ENCODE measurements around the gene NTF3.

The NTF3 gene

DNA sequence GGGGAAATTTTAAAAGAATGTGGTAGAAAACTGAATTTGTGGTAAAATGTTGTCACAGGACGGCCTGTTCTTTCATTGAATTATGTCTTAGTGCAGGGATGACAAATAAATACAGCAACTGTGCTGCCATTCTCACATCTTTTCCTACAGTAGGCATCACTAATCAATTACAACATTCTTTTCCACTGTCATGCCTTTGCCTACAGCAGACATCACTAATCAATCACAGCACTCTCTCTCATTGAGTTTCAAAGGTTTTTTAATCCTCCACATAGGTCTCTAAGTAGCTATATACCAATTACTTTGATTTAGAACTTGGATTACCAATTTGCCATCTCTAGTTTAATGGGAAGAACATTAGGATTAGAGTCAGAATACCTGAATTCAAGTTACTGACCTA is 30.1 kb downstream of the NTF3 start:
- Histone ChIP-seq H3K4me2 (ENCODE audit: low read length) (no peak overlapping the region), H3K4me3 (ENCODE audit: low read length) (no peak overlapping the region), H3K9me3 (ENCODE audit: insufficient read depth, low read length) (no peaks in the 10 kb centered on the region), H3K79me2 (ENCODE audit: low read length) (no peaks in the 10 kb centered on the region), H4K20me1 (ENCODE audit: insufficient read depth, low read length) (no peaks in the 10 kb centered on the region), H3K27ac (ENCODE audit: low read length) (no peak overlapping the region), H3K9ac (ENCODE audit: low read length) (no peak overlapping the region), H3K4me1 (ENCODE audit: low read length) (no peaks in the 10 kb centered on the region), H3K36me3 (replicated peaks; ENCODE audit: low read depth, low read length) (no peaks in the 10 kb centered on the region), H2AFZ (ENCODE audit: low read depth, low read length) (no peak overlapping the region), H3K27me3 (ENCODE audit: low read depth, low read length) (peaks cover 20% of the 10 kb centered on the region)
- TF ChIP-seq EZH2phosphoT487 (IDR thresholded peaks at IDR 0.05; ENCODE audit: low read depth): no peak
- TF ChIP-seq, protein P1, sequence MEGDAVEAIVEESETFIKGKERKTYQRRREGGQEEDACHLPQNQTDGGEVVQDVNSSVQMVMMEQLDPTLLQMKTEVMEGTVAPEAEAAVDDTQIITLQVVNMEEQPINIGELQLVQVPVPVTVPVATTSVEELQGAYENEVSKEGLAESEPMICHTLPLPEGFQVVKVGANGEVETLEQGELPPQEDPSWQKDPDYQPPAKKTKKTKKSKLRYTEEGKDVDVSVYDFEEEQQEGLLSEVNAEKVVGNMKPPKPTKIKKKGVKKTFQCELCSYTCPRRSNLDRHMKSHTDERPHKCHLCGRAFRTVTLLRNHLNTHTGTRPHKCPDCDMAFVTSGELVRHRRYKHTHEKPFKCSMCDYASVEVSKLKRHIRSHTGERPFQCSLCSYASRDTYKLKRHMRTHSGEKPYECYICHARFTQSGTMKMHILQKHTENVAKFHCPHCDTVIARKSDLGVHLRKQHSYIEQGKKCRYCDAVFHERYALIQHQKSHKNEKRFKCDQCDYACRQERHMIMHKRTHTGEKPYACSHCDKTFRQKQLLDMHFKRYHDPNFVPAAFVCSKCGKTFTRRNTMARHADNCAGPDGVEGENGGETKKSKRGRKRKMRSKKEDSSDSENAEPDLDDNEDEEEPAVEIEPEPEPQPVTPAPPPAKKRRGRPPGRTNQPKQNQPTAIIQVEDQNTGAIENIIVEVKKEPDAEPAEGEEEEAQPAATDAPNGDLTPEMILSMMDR (IDR thresholded peaks at IDR 0.05; ENCODE audit: low read depth, low read length): no peak

DNA sequence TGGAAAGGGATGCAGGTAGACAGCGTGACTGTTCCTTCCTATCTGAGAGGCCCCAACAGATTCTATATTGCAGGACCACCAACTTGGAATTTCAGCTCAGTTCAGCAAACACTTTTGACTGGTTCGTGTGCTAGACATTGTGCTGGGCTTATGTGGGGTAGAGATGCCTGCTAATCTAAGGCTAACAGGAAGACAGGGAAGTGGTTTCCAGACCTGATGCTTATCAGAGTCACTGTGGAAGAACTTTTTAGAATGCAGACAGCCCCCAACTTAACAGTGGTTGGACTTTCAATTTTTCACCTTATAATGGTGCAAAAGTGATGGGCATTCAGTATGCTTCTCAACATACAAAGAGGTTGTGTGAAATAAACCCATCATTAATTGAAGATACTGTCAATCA is 32.2 kb downstream of the NTF3 start:
- Histone ChIP-seq H3K9me3 (ENCODE audit: insufficient read depth, low read length) (no peaks in the 10 kb centered on the region), H3K27ac (ENCODE audit: low read length) (no peak overlapping the region)
- no peak for TF ChIP-seq EZH2phosphoT487 (IDR thresholded peaks at IDR 0.05; ENCODE audit: low read depth)
- TF ChIP-seq, protein P1 (IDR thresholded peaks at IDR 0.05; ENCODE audit: low read depth, low read length): no peak

DNA sequence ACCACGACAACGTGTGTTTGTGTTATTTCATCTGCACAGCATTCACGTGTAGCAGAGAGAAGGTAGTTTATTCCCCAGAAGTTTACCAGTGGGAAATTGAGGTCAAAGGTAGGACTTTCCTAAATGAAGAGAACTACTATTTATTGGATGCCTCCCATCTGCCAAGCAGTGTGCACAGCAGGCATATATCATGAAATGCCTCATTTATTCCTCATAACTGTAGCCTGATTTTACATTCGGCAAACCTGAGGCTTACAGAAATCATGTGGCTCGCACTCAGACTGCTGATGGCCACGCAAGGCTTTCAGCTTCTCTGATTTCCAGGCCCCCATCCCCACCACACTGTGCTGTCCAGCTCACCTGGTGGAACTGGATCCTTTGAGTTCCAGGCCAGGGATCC is 33.5 kb downstream of the NTF3 start:
- Histone ChIP-seq H2AFZ (ENCODE audit: low read depth, low read length) (no peak overlapping the region), H3K9ac (ENCODE audit: low read length) (no peak overlapping the region), H3K4me1 (ENCODE audit: low read length) (no peaks in the 10 kb centered on the region), H3K27me3 (ENCODE audit: low read depth, low read length) (peaks cover 31% of the 10 kb centered on the region), H3K9me3 (ENCODE audit: insufficient read depth, low read length) (no peaks in the 10 kb centered on the region), H4K20me1 (ENCODE audit: insufficient read depth, low read length) (no peaks in the 10 kb centered on the region), H3K79me2 (ENCODE audit: low read length) (no peaks in the 10 kb centered on the region), H3K36me3 (replicated peaks; ENCODE audit: low read depth, low read length) (no peaks in the 10 kb centered on the region), H3K4me2 (ENCODE audit: low read length) (no peak overlapping the region), H3K27ac (ENCODE audit: low read length) (no peak overlapping the region), H3K4me3 (ENCODE audit: low read length) (no peak overlapping the region)
- no peak for TF ChIP-seq EZH2phosphoT487 (IDR thresholded peaks at IDR 0.05; ENCODE audit: low read depth)
- TF ChIP-seq, protein P1 (IDR thresholded peaks at IDR 0.05; ENCODE audit: low read depth, low read length): no peak

More for the DNA sequence above, 32.2 kb downstream of the NTF3 start:
- H3K36me3 ChIP-seq (replicated peaks; ENCODE audit: low read depth, low read length): no peaks in the 10 kb centered on the region
- no peak overlapping the region for H3K9ac ChIP-seq (ENCODE audit: low read length)
- H3K27me3 ChIP-seq (ENCODE audit: low read depth, low read length): peaks cover 31% of the 10 kb centered on the region
- no peaks in the 10 kb centered on the region for H4K20me1 ChIP-seq (ENCODE audit: insufficient read depth, low read length)
- no peaks in the 10 kb centered on the region for H3K79me2 ChIP-seq (ENCODE audit: low read length)
- H2AFZ ChIP-seq (ENCODE audit: low read depth, low read length): no peak overlapping the region
- no peak overlapping the region for H3K4me3 ChIP-seq (ENCODE audit: low read length)
- H3K4me1 ChIP-seq (ENCODE audit: low read length): no peaks in the 10 kb centered on the region
- no peak overlapping the region for H3K4me2 ChIP-seq (ENCODE audit: low read length)

DNA sequence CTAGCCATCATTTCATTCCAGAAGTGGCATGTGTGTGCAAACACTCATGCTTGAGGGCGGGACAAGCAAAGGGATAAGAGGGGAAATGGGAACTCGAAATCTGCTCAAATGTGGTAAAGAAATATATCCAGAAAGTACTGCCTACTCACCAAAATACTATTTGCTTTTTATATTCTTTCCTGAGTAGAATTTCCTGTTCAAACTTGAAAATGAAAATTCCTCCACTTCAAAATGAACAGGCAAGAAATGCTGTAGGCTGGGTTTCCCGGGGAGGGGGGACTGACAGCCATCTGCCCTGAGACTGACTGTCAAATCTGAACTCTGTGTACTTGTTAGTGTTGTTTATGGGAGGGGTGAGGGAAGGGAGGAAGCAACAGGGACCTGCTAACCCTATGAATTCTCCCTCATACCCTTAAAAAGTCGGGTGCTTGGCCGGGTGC is 34.6 kb downstream of the NTF3 start:
- Histone ChIP-seq H2AFZ (ENCODE audit: low read depth, low read length) (no peak overlapping the region), H3K4me2 (ENCODE audit: low read length) (no peak overlapping the region), H3K27ac (ENCODE audit: low read length) (no peak overlapping the region), H3K9ac (ENCODE audit: low read length) (no peak overlapping the region), H3K4me1 (ENCODE audit: low read length) (no peaks in the 10 kb centered on the region), H3K79me2 (ENCODE audit: low read length) (no peaks in the 10 kb centered on the region), H4K20me1 (ENCODE audit: insufficient read depth, low read length) (no peaks in the 10 kb centered on the region), H3K4me3 (ENCODE audit: low read length) (no peak overlapping the region), H3K9me3 (ENCODE audit: insufficient read depth, low read length) (no peaks in the 10 kb centered on the region), H3K36me3 (replicated peaks; ENCODE audit: low read depth, low read length) (no peaks in the 10 kb centered on the region), H3K27me3 (ENCODE audit: low read depth, low read length) (peaks cover 40% of the 10 kb centered on the region)
- no peak for TF ChIP-seq EZH2phosphoT487 (IDR thresholded peaks at IDR 0.05; ENCODE audit: low read depth)
- TF ChIP-seq, protein P1 (IDR thresholded peaks at IDR 0.05; ENCODE audit: low read depth, low read length): no peak
